GM19438 (cell line): ENCODE measurements around the gene SHROOM3.

Source experiments
- ATAC-seq: cut with Tn5 transposase; IDR thresholded peaks from one replicate; pipeline ENCODE4 v1.9.1; 2021; ENCODE audit warnings: low read depth; ENCODE audit not compliant: unreplicated experiment

The SHROOM3 gene

GRCh38 chr4:76733068-76733771 lies 298.2 kb downstream of the SHROOM3 start:
- no peak for ATAC-seq

GRCh38 chr4:76736414-76736813 lies 301.4 kb downstream of the SHROOM3 start:
- no peak for ATAC-seq

GRCh38 chr4:76737180-76737579 lies 302.2 kb downstream of the SHROOM3 start:
- ATAC-seq = no peak

- ATAC-seq = no peak
Observed at GRCh38 chr4:76737771-76738085, 302.7 kb downstream of the SHROOM3 start.

GRCh38 chr4:76738086-76738931 lies 303.3 kb downstream of the SHROOM3 start:
- ATAC-seq = no peak

GRCh38 chr4:76740192-76740591 lies 305.2 kb downstream of the SHROOM3 start:
- ATAC-seq = no peak

- ATAC-seq = no peak
Observed at GRCh38 chr4:76740866-76741662, 306.0 kb downstream of the SHROOM3 start.

- ATAC-seq = no peak
Observed at GRCh38 chr4:76741663-76742020, 306.6 kb downstream of the SHROOM3 start.

- no peak for ATAC-seq
Observed at GRCh38 chr4:76744241-76744921, 309.4 kb downstream of the SHROOM3 start.

GRCh38 chr4:76745240-76745639 lies 310.2 kb downstream of the SHROOM3 start:
- ATAC-seq = no peak

- no peak for ATAC-seq
Observed at GRCh38 chr4:76747563-76747962, 312.5 kb downstream of the SHROOM3 start.

GRCh38 chr4:76748649-76749048 lies 313.6 kb downstream of the SHROOM3 start:
- ATAC-seq = no peak

- ATAC-seq = no peak
Observed at GRCh38 chr4:76749355-76749754, 314.3 kb downstream of the SHROOM3 start.

- no peak for ATAC-seq
Observed at GRCh38 chr4:76750716-76751115, 315.7 kb downstream of the SHROOM3 start.

- ATAC-seq = no peak
Observed at GRCh38 chr4:76751612-76752343, 316.7 kb downstream of the SHROOM3 start.

- ATAC-seq = no peak
Observed at GRCh38 chr4:76752861-76753501, 318.0 kb downstream of the SHROOM3 start.

- ATAC-seq = no peak
Observed at GRCh38 chr4:76753814-76754213, 318.8 kb downstream of the SHROOM3 start.

GRCh38 chr4:76754439-76754838 lies 319.4 kb downstream of the SHROOM3 start:
- ATAC-seq = no peak

GRCh38 chr4:76755756-76756155 lies 320.7 kb downstream of the SHROOM3 start:
- ATAC-seq = no peak

GRCh38 chr4:76756416-76756815 lies 321.4 kb downstream of the SHROOM3 start:
- ATAC-seq = no peak
